ENCODE results near the gene SPTB. TPM values are rescaled to one million over a fixed set of nuclear protein-coding genes. Genes with fewer than 3 reads are reported as not detected.

The SPTB gene
- total RNA-seq, 2 experiments from 2014 or later: 0.03 to 0.08 TPM

GRCh38 chr14:64825006-64825405, 54.7 kb downstream of the SPTB start:
- ChIA-PET POLR2A (no interaction called here), CTCF (no interaction called here)
- Histone ChIP-seq H3K36me3 (ENCODE audit: insufficient read depth, low read length) (no peaks in the 10 kb centered on the region), H3K27ac (ENCODE audit: low read depth in 1 of 2, low read length in 2 of 2) (no peak overlapping the region), H3K9me3 (ENCODE audit: control insufficient read depth in 1 of 2, insufficient read depth in 1 of 2, low read length in 2 of 2) (no peaks in the 10 kb centered on the region), H3K4me1 (ENCODE audit: insufficient read depth, low read length) (peaks cover 8% of the 10 kb centered on the region), H3K4me3 (ENCODE audit: low read length) (no peak overlapping the region), H3K27me3 (ENCODE audit: control insufficient read depth in 1 of 2, insufficient read depth in 2 of 2, low read length in 2 of 2) (no peaks in the 10 kb centered on the region)
- no peak for DNase-seq
- Mint-ChIP-seq H3K27ac (no peak overlapping the region), H3K36me3 (ENCODE audit: low read depth) (no peaks in the 10 kb centered on the region), H3K27me3 (peaks cover 14% of the 10 kb centered on the region), H3K4me1 (ENCODE audit: low read depth) (peaks cover 5% of the 10 kb centered on the region), H3K9me3 (no peaks in the 10 kb centered on the region), H3K4me3 (no peak overlapping the region)
- intact Hi-C loops (cut with DNase I, micrococcal nuclease): no loop called here
- no peak for ATAC-seq (ENCODE audit: poor library complexity)
- no peak for TF ChIP-seq CTCF (IDR thresholded peaks at IDR 0.05)

GRCh38 chr14:64824471-64824870, 55.2 kb downstream of the SPTB start:
- no peak for DNase-seq
- no peak for ATAC-seq (ENCODE audit: poor library complexity)
- Mint-ChIP-seq H3K36me3 (ENCODE audit: low read depth) (no peaks in the 10 kb centered on the region), H3K9me3 (no peaks in the 10 kb centered on the region), H3K27ac (no peak overlapping the region), H3K4me3 (no peak overlapping the region), H3K4me1 (ENCODE audit: low read depth) (peaks cover 5% of the 10 kb centered on the region), H3K27me3 (peaks cover 14% of the 10 kb centered on the region)
- Histone ChIP-seq H3K9me3 (ENCODE audit: control insufficient read depth in 1 of 2, insufficient read depth in 1 of 2, low read length in 2 of 2) (no peaks in the 10 kb centered on the region), H3K27ac (ENCODE audit: low read depth in 1 of 2, low read length in 2 of 2) (no peak overlapping the region), H3K36me3 (ENCODE audit: insufficient read depth, low read length) (no peaks in the 10 kb centered on the region), H3K4me1 (ENCODE audit: insufficient read depth, low read length) (peaks cover 8% of the 10 kb centered on the region), H3K27me3 (ENCODE audit: control insufficient read depth in 1 of 2, insufficient read depth in 2 of 2, low read length in 2 of 2) (peaks cover 0 to 2% of the 10 kb centered on the region in 2 experiments), H3K4me3 (ENCODE audit: low read length) (no peak overlapping the region)
- intact Hi-C loops (cut with DNase I, micrococcal nuclease): loop anchor here (5.0 kb wide), 1 partner anchor 68 kb away; no protein-coding TSS in a partner anchor
- ChIA-PET POLR2A (interaction anchor here (1.8 kb wide), 1 partner anchor 67 kb away, joined by 8 read pairs; no protein-coding TSS in a partner anchor), CTCF (interaction anchor here (2.0 kb wide), 1 partner anchor 55 kb away, joined by 6 read pairs; the partner anchor contains the start of gene SPTB)
- no peak for TF ChIP-seq CTCF (IDR thresholded peaks at IDR 0.05)

GRCh38 chr14:64823305-64823861, 56.3 kb downstream of the SPTB start:
- H3K27ac ChIP-seq (ENCODE audit: low read depth in 1 of 2, low read length in 2 of 2): no peak overlapping the region
- H3K9me3 ChIP-seq (ENCODE audit: control insufficient read depth in 1 of 2, insufficient read depth in 1 of 2, low read length in 2 of 2): no peaks in the 10 kb centered on the region
- Mint-ChIP-seq H3K4me3 (peak overlapping the region; percentile 64), H3K36me3 (ENCODE audit: low read depth) (no peaks in the 10 kb centered on the region), H3K27ac (no peak overlapping the region), H3K9me3 (no peaks in the 10 kb centered on the region), H3K4me1 (ENCODE audit: low read depth) (peaks cover 5% of the 10 kb centered on the region), H3K27me3 (peaks cover 14% of the 10 kb centered on the region)
- ChIA-PET CTCF (interaction anchor here (0.6 to 2.0 kb wide), 11 partner anchors 54 to 1001 kb away, joined by 3 to 37 read pairs (median 3); partner anchors contain the start of genes FNTB and SPTB), POLR2A (interaction anchor here (1.8 kb wide), 1 partner anchor 68 kb away, joined by 8 read pairs; no protein-coding TSS in a partner anchor)
- peaks cover 8% of the 10 kb centered on the region for H3K4me1 ChIP-seq (ENCODE audit: insufficient read depth, low read length)
- intact Hi-C loops (cut with DNase I, micrococcal nuclease): loop anchor here (1.0 to 5.0 kb wide), 2 partner anchors 69 to 160 kb away; no protein-coding TSS in a partner anchor
- H3K27me3 ChIP-seq (ENCODE audit: control insufficient read depth in 1 of 2, insufficient read depth in 2 of 2, low read length in 2 of 2): peaks cover 0 to 8% of the 10 kb centered on the region in 2 experiments
- DNase-seq (peak; percentile 45 to 83 (median 60)), ATAC-seq (ENCODE audit: poor library complexity) (peak; percentile 83)
- H3K4me3 ChIP-seq (ENCODE audit: low read length): no peak overlapping the region
- no peaks in the 10 kb centered on the region for H3K36me3 ChIP-seq (ENCODE audit: insufficient read depth, low read length)
- peak; percentile 76 for TF ChIP-seq CTCF (IDR thresholded peaks at IDR 0.05)

Measured in CD4-positive, alpha-beta T cell (primary cell).